ENCODE measurements around the gene SUGCT.

The SUGCT gene

GRCh38 chr7:40400525-40400924 is 265.7 kb downstream of the SUGCT start (continued):
- no peak for TF ChIP-seq ZFP41 (tag by site-specific recombination; IDR thresholded peaks at IDR 0.05; ENCODE audit: borderline replicate concordance)
- no peak for TF ChIP-seq WT1 (tag by site-specific recombination; IDR thresholded peaks at IDR 0.05)
- no peak for TF ChIP-seq ZNF366 (tag by site-specific recombination; conservative IDR thresholded peaks at IDR 0.05)
- no peak for TF ChIP-seq ZNF280D (tag by site-specific recombination; IDR thresholded peaks at IDR 0.05)
- no peak for TF ChIP-seq GLI4 (tag by site-specific recombination; IDR thresholded peaks at IDR 0.05)
- no peak for TF ChIP-seq ZNF221 (tag by site-specific recombination; IDR thresholded peaks at IDR 0.05; ENCODE audit: borderline replicate concordance)
- TF ChIP-seq ZNF391 (tag by site-specific recombination; IDR thresholded peaks at IDR 0.05; ENCODE audit: borderline replicate concordance, low read depth) = no peak
- TF ChIP-seq ZBTB20 (tag by site-specific recombination; IDR thresholded peaks at IDR 0.05) = no peak

GRCh38 chr7:40401406-40401805 is 266.6 kb downstream of the SUGCT start:
- ChIA-PET CTCF (no interaction called here), POLR2A (no interaction called here)
- Histone ChIP-seq H3K4me1 (ENCODE audit: control insufficient read depth, insufficient read depth, low read length) (no peaks in the 10 kb centered on the region), H3K36me3 (ENCODE audit: control insufficient read depth in 2 of 2, insufficient read depth in 1 of 2, low read length in 2 of 2) (no peaks in the 10 kb centered on the region), H3K9me3 (ENCODE audit: control insufficient read depth, insufficient read depth, low read depth, low read length) (no peaks in the 10 kb centered on the region), H3K4me3 (ENCODE audit: low read depth, low read length) (no peak overlapping the region), H3K27ac (ENCODE audit: extremely low read depth, low read depth, low read length) (no peak overlapping the region)
- TF ChIP-seq REST (tag by site-specific recombination; IDR thresholded peaks at IDR 0.05) (no peak), SP2 (tag by site-specific recombination; IDR thresholded peaks at IDR 0.05) (no peak)

- CTCF ChIA-PET = interaction anchor here (0.8 kb wide), 1 partner anchor 62 kb away, joined by 5 read pairs; no protein-coding TSS in a partner anchor
- no peak overlapping the region for H3K4me3 ChIP-seq (ENCODE audit: low read depth, low read length)
- H3K4me1 ChIP-seq (ENCODE audit: control insufficient read depth, insufficient read depth, low read length) = no peaks in the 10 kb centered on the region
- H3K27ac ChIP-seq (ENCODE audit: extremely low read depth, low read depth, low read length) = no peak overlapping the region
- H3K9me3 ChIP-seq (ENCODE audit: control insufficient read depth, insufficient read depth, low read depth, low read length) = no peaks in the 10 kb centered on the region
- POLR2A ChIA-PET = no interaction called here
- TF ChIP-seq ZSCAN5A (tag by site-specific recombination; IDR thresholded peaks at IDR 0.05) (no peak), ZNF184 (tag by site-specific recombination; IDR thresholded peaks at IDR 0.05) (no peak)
- H3K36me3 ChIP-seq (ENCODE audit: control insufficient read depth in 2 of 2, insufficient read depth in 1 of 2, low read length in 2 of 2) = no peaks in the 10 kb centered on the region
Observed at GRCh38 chr7:40402661-40403060, 267.9 kb downstream of the SUGCT start.

Measured in HEK293 (cell line).